ENCODE results near the gene CIDEC.
"Not testable (repeated sequence)": the region's sequence is repeated elsewhere in the genome, so short reads cannot be mapped to it uniquely, and the experiment has no call there.

The CIDEC gene

GRCh38 chr3:9900965-9901415 lies 20.9 kb upstream of the CIDEC start:
- DNase-seq, result not testable (repeated sequence)

DNA sequence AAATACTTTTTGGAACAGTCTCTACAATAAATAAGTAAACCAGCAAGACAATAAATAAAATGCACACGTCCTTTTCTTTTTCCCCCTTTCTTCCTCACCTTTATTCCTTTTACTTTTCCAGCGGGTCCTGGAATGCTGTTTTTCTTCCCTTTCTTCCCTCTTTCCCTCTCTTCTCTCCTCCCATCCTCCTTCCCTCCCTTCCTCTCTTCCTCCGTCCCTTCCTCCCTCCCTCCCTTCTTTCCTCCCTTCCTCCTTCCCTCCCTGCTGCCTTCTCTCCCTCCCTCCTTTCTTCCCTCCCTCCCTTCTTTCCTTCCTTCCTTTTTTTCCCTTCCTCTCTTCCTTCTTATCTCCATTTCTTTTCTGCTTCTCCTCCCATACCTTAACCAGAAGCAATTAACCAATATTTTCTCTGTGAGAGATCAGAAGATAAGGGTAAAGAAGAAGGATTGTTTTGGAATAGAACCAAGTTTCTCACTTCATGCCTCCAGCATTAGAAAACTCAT lies 19.3 kb upstream of the CIDEC start:
- no peak for DNase-seq

- DNase-seq, result no peak
Measured at GRCh38 chr3:9898467-9899241, 18.6 kb upstream of the CIDEC start.

GRCh38 chr3:9897408-9898372 lies 17.6 kb upstream of the CIDEC start:
- no peak for DNase-seq

GRCh38 chr3:9896755-9897407 lies 16.8 kb upstream of the CIDEC start:
- not testable (repeated sequence) for DNase-seq

- DNase-seq, result not testable (repeated sequence)
Measured at GRCh38 chr3:9895715-9896114, 15.7 kb upstream of the CIDEC start.

- no peak for DNase-seq
Measured at GRCh38 chr3:9893739-9894138, 13.7 kb upstream of the CIDEC start.

DNA sequence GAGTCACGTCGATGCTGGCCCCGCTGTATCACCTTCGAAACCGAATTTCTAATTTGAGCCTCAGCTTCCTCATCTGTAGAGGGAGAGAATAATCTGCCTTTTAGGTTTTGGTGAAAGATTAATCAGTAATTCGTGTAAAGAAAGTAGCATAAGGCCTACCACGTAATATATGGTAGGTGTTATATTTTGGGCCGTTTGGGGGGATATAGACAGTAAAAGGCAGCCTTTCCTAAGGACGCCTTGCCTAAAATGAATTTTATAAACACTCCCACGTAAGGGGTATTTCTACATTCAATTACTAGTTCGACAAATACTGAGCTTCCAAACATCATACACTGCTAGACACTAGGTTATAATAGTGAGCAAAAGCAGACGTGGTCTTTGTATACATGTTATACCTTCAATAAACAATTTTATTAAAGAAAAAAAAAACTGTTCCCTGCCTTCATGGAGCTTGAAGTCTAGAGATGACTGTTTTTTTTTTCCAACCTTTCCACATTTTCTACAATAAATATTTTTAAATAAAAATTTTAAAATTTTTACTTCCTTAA lies 11.1 kb upstream of the CIDEC start:
- no peak for DNase-seq

GRCh38 chr3:9890249-9891071 lies 10.4 kb upstream of the CIDEC start, which contains the start of gene JAGN1:
Gene JAGN1, plus strand, starts transcription at chr3:9890610. Its CDS starts 113 bp downstream, at chr3:9890723.
- peak; percentile 65 for DNase-seq

- DNase-seq, result no peak
Measured at GRCh38 chr3:9889405-9889804, 9.4 kb upstream of the CIDEC start.

DNA sequence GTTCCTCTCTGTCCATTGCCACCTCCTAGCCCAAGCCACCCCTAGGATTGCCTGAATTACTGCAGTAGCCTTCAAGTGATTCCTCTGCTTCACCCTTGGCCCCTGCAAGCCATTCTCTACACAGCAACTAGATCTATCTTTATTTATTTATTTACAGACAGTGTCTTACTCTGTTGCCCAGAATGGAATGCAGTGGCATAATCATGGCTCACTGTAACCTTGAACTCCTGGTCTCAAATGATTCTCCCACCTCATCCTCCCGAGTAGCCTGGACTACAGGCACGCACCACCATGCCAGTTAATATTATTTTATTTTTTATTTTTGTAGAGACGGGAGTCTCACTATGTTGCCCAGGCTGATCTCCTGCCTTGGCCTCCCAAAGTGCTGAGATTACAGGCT lies 8.5 kb upstream of the CIDEC start:
- no peak for DNase-seq

GRCh38 chr3:9887480-9887879 lies 7.4 kb upstream of the CIDEC start:
- no peak for DNase-seq

GRCh38 chr3:9886328-9886727 lies 6.3 kb upstream of the CIDEC start:
- DNase-seq, result no peak

- peak; percentile 60 for DNase-seq
Measured at GRCh38 chr3:9884555-9885165, 4.6 kb upstream of the CIDEC start.

DNA sequence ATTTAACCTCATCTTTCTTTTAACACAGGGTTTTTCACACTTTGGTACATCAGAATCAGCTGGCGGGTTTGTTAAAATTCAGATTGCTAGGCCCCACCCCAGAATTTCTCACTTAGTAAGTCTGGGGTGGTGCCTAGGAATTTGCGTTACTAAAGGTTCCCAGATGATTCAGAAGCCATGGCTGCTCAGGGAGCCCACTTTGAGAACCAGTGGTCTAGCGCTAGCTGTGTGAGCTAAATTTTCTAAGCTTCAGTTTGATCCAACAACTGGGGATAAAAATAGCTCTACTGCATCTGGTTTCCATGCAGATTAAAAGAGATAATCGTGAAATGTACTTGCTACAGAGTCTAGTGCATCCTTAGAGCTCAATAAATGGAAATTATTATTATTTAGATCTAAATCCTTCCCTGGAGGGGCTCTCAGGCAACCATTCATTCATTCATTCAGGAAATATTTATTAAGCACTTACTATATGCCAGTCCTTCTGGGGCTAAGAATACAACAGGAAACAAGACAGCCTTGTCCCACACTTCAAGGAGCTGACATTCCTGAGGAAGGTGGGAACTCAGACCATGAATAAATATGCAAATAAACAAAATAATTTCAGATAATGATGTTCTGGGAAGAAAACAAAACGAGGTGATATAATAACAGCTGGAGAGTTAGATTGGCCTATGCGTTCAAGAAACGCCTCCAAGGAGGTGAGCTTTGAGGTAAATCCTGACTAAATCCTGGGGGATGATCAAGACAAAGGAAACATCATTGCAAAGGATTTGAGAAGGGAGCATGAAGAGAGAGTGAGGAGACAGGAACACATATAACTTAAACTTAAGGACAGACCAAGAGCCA lies 3.9 kb upstream of the CIDEC start:
- DNase-seq, result no peak

DNA sequence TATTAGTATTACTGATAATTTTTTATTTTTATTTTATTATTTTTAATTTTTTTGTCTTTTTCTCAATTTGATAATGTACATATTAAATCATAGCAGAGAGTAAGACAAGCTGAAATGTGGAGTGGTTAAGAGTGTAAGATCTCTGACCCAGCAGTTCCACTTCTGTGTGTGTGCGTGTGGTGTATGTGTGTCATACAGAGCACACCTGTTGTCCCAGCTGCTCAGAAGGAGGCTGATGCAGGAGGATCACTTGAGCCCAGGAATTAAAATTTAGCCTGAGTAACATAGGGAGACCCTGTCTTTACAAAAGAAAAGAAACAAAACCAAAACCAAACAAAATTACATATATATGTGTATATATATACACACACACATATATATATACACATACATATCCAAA lies 1.4 kb upstream of the CIDEC start:
- DNase-seq, result no peak

DNA sequence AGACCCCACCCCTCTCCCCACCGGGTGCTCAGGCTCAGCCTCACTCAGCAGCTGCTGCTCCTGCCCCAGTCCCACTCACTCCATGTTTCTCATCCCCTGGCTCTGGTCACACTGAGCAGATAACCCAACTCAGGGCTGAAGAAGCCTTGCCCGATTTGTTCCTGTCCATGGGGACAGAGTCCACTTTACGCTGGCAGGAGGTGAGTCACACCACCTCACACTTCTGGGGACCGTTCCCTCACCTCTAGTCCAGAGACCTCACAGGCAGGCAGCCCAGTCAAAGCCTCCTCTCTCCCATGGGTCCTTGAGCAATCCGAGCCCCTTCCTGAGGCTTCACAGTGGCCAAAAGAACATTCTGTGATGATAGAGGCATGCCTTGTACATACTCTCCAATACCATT lies 1.4 kb downstream of the CIDEC start:
- no peak for DNase-seq

DNA sequence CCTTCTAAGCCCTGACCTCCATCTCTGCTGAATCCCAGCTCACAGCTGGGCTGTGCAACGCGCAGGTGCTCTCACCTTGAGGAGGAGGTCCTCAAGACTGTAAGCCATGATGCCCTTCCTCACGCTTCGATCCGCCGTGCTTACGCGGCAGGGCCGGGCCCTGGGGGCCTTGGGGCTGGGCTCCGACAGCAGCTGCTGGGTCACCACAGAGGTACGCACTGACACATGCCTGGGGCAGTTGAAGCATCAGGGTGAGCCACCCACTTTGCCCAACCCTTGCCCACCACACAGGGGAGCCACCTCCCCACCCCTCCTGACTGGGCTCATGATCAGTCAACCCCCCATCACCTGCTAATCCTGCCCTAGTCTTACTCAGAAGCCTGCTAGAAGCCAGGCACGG lies 3.1 kb downstream of the CIDEC start:
- DNase-seq, result no peak

DNA sequence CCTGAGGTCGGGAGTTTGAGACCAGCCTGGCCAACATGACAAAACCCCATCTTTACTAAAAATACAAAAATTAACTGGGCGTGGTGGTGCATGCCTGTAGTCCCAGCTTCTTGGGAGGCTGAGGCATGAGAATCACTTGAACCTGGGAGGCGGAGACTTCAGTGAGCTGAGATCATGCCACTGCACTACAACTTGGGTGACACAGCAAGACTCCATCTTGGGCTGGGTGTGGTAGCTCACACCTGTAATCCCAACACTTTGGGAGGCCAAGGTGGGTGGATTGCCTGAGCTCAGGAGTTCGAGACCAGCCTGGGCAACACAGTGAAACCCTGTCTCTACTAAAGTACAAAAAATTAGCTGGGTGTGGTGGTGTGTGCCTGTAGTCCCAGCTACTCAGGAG lies 3.8 kb downstream of the CIDEC start:
- DNase-seq, result not testable (repeated sequence)

DNA sequence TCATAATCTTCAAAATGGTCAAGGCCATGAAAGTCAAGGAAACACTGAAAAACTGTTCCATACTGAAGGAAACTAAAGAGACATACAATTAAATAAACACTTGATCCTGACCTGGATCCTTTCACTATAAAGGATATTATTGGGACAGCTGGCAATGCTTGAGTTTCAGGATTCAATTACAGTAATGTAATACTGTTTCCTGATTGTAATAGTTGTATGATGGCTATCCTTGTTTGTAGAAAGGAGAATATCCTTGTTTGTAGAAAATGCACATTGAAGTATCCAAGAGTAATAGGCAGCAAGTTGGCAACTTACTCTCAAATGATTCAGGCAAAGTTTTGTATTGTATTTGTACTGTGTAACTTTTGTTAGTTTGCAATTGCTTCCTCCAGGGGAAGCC lies 4.6 kb downstream of the CIDEC start:
- no peak for DNase-seq

Data from amniotic stem cell (primary cell).